GM21737 (cell line): ENCODE results near the gene HIPK2.

Source experiments
- ATAC-seq: cut with Tn5 transposase; IDR thresholded peaks from one replicate; pipeline ENCODE4 v1.9.1; 2021; ENCODE audit warnings: mild to moderate bottlenecking, moderate library complexity; ENCODE audit not compliant: unreplicated experiment

HIPK2 gene

DNA sequence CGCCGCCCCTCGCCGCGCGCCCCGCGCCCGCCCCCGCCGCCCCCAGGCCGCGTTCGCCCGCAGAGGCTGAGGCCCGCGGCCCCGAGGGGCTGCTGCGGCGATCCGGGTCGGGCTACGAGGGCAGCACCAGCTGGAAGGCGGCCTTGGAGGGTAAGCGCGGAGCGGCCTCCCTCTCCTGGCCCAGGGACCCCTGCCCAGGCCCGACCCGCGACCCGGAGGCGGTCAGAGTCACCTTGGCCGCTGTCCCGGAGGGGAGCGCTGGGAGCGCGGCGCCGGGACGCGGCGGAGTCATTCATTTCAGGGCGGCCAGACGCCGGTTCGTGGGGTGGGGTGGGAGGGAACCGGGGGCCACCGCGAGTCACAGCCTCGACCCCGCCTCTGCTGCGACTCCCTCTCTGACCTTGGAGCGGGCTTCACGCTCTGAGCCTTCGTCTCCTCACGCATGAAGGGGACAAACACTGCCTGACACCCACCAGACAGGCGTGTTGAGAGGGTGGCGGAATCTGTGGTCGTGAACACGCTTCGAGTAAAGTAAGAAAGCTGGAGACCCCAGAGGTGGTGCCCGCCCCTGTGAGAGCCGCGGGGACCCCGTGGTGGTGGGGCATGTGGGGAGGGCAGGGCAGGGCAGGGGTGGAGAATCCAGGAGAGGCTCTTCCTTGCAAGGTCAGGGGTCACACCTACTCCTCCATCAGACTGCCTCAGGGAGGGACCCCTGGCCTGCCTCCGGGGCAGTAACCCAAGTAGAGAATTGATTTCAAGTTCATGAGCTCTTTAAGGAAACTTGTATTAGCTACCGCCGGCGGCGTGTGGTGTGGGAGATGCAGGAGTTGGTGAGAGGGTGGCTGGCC, 253.6 kb downstream of the HIPK2 start:
- ATAC-seq, result no peak

DNA sequence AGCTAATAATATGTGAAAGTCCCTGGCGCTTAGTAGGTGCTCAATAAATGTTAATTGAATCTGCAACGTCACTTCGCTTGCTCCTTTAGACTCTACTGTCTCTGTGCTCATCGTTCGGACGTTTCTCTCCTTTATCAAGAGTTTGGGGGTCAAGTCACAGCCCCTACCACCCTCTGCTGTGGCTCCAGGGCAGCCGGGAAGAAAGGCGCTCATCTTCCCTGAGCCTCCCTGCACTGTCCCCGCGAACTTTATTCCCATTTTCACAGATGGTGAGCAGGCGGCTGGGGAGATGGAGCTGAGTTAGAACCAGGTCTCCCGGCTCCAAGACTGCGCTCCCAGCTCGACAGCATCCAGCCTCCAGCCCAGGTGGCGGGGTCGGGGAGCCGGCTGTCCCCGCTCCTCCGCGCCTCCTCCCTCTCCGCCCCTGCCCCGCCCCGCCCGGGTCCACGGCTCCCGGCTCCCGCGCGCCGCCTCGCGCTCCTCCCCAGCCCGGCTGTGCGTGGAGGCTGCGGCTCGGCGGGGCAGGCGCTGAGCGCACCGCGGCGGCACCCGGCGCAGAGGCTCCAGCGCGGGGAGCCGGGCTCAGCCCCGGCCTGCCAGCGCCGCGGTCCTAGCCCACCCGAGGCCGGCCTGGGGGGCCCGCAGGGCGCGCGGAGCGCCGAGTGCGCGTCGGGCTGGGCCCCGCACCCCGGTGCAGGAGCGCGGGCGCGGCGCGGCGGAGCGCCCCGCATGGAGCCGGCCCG, 254.4 kb downstream of the HIPK2 start, which contains the start of gene CLEC2L:
Gene CLEC2L, plus strand, starts transcription at position 487 of the 743 bp plus-strand sequence. Its CDS starts 243 bp downstream, at position 730.
- ATAC-seq, result no peak

DNA sequence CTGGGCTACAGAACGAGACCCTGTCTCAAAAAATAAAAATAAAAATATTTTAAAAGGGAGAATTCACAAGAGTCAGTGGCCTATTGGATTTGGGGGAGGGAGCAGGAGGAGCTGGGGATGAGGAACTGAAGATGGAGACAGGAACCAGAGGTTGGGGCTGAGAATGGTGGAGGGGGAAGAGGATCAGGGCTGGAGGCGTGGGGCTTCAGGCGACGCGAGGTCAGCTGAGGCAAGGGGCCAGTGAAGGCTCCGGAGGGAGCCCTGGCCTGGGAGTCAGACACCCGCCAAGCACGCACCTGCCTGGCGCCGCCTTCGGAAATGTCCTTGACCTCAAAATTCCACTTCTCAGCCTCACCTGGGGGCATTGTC, 255.0 kb downstream of the HIPK2 start:
- no peak for ATAC-seq

DNA sequence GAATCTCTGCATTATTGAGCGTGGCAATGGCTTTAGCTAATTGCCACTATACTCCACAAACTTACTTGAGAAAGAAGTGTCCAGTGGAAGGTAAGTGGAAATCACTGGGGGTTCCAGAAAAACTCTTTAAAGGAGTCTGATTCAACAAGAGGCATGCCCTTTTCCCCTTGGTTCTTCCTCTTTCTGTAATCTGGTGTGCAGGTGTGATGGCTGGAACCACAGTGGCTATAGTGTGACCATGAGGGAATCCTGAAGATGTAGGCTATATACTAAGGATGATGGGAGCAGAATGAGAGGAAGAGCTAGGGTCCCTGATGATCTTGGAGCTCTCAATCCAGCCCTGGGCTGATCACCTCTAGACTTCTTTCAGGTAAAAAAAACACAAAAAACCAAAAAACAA, 256.4 kb downstream of the HIPK2 start:
- no peak for ATAC-seq

DNA sequence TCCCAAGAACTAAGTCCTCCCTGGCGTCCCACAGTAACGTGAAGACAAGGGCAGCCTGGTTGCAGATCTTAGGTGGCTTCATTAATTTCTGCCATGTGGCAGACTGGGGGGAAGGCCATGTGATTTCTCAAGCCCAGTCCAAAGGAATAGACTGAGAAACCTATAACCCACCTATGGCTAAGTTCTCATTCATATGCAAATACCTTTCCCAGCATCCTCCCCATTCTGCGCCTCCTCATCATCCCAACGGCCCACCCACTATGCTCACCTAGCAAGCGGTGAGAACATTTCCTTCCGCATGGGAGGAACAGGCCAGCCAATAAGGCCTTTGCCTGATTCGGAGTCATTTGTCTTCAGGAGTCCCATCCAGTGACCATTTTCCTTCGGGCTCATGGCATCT, 262.5 kb downstream of the HIPK2 start:
- no peak for ATAC-seq
